ENCODE results near the gene MEST. TPM values are rescaled to one million over a fixed set of nuclear protein-coding genes. Genes with fewer than 3 reads are reported as not detected.
A peak's percentile ranks its signal among the peaks of the same experiment; 100 is the strongest.

MEST gene
- polyA plus RNA-seq, 4 donors, result 15.9 to 119 (median 21.1) TPM

DNA sequence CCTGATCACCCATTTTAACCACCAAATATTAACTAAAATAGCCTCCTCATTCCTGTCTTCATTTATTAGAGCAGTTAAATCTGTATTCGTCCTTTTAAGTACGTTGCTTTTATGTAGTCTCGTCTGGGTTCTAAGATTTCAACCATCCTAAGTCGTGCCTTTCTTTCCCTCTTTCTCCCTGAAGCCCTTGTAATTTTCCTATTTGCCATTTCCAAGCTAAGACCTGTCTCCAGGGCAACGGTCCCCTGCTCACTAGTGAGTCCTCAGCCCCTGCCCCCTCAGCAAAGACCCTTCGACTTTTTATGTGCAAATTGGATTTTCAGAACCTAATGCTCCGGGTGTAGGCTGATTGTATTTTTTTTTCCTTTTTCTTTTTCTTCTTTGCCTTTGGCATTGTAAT lies 16.1 kb upstream of the MEST start:
- H3K36me3 ChIP-seq (ENCODE audit: control insufficient read depth in 3 of 3, insufficient read depth in 2 of 3, low read depth in 1 of 3, low read length in 3 of 3), result no peaks in the 10 kb centered on the region

DNA sequence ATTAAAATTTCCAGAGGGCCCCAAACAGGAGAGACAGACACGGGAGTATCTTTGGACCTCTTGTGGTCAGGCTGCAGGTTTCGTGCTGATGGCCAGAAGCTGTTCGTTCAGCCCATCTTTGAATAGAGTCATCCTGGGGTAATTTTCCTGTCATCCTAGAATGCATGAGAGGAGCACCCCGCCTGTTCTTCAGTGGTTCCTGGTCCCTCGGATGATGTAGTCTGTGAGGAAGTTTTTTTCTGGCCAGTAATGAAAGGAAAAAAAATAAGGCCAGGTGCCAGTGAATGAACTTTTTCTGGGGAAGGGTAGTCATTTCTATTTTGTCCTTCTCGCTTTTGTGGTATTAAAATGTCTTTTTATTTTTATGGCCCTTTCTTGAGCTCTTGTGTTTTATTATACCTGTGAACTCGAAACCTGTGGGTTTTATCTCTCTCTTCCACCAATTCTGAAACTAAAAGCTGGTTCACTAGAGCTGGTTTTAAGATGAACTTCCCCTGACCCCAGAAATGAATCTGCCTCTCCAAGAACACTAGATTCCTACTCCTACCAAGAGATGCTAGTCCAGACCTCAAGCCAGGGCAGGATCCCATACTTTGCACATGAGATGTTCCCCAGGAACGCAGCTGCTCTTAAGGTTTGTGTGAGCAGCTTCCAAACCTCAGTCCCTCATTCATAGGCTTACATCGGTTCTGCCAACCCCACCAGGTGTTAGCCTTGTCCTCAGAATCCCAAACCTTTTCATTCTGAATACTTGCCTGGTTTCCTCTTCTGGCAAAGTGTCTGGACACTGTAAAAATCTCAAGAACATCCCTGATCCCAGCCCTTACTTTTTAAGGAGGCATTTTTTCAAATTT lies 15.4 kb upstream of the MEST start:
- Histone ChIP-seq H3K36me3 (ENCODE audit: control insufficient read depth in 3 of 3, insufficient read depth in 2 of 3, low read depth in 1 of 3, low read length in 3 of 3) (no peaks in the 10 kb centered on the region), H3K4me3 (ENCODE audit: low read depth in 1 of 3, low read length in 3 of 3) (no peak overlapping the region), H3K9me3 (ENCODE audit: control insufficient read depth in 2 of 2, insufficient read depth in 1 of 2, low read depth in 1 of 2, low read length in 1 of 2) (no peaks in the 10 kb centered on the region), H3K27ac (ENCODE audit: low read depth in 1 of 3, low read length in 2 of 3) (no peak overlapping the region), H3K27me3 (ENCODE audit: control insufficient read depth in 3 of 3, insufficient read depth in 3 of 3, low read length in 3 of 3) (no peaks in the 10 kb centered on the region), H3K4me1 (ENCODE audit: control insufficient read depth in 3 of 3, insufficient read depth in 2 of 3, low read depth in 1 of 3, low read length in 2 of 3) (no peaks in the 10 kb centered on the region)
- FAIRE-seq (no peak), DNase-seq (no peak)
- 34 to 75% (median 52%) methylated on average over 9 of the region's 9 CpGs for WGBS, 3 donors

More for the DNA sequence above, 16.1 kb upstream of the MEST start:
- Histone ChIP-seq H3K27ac (ENCODE audit: low read depth in 1 of 3, low read length in 2 of 3) (no peak overlapping the region), H3K4me1 (ENCODE audit: control insufficient read depth in 3 of 3, insufficient read depth in 2 of 3, low read depth in 1 of 3, low read length in 2 of 3) (no peaks in the 10 kb centered on the region), H3K9me3 (ENCODE audit: control insufficient read depth in 2 of 2, insufficient read depth in 1 of 2, low read depth in 1 of 2, low read length in 1 of 2) (no peaks in the 10 kb centered on the region), H3K4me3 (ENCODE audit: low read depth in 1 of 3, low read length in 3 of 3) (no peak overlapping the region), H3K27me3 (ENCODE audit: control insufficient read depth in 3 of 3, insufficient read depth in 3 of 3, low read length in 3 of 3) (no peaks in the 10 kb centered on the region)
- no peak for FAIRE-seq
- 80 to 85% (median 82%) methylated on average over 7 of the region's 7 CpGs for WGBS, 3 donors
- DNase-seq, result no peak

DNA sequence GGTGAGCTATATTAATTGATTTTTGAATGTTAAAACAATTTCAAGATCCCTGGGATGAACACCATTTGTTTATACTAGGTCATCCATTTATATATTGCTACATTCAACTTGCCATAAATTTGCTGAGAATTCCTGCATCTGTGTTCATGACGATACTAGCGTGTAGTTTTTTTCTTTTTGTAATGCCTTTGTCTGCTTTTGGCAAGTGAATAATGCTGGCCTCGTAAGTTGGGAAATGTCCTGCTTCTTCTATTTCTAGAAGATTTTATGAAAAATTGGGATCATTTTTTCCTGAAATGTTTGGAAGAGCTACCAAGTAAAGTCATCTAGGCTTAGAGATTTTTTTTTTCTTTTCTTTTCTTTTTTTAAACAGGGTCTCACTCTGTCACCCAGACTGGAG lies 12.9 kb upstream of the MEST start:
- no peaks in the 10 kb centered on the region for H3K9me3 ChIP-seq (ENCODE audit: control insufficient read depth in 2 of 2, insufficient read depth in 1 of 2, low read depth in 1 of 2, low read length in 1 of 2)
- H3K27me3 ChIP-seq (ENCODE audit: control insufficient read depth in 3 of 3, insufficient read depth in 3 of 3, low read length in 3 of 3), result no peaks in the 10 kb centered on the region
- no peak overlapping the region for H3K27ac ChIP-seq (ENCODE audit: low read depth in 1 of 3, low read length in 2 of 3)
- 83 to 94% (median 91%) methylated on average over 3 of the region's 3 CpGs for WGBS, 3 donors
- H3K4me1 ChIP-seq (ENCODE audit: control insufficient read depth in 3 of 3, insufficient read depth in 2 of 3, low read depth in 1 of 3, low read length in 2 of 3), result no peaks in the 10 kb centered on the region
- FAIRE-seq (no peak), DNase-seq (no peak)
- no peak overlapping the region for H3K4me3 ChIP-seq (ENCODE audit: low read depth in 1 of 3, low read length in 3 of 3)
- no peaks in the 10 kb centered on the region for H3K36me3 ChIP-seq (ENCODE audit: control insufficient read depth in 3 of 3, insufficient read depth in 2 of 3, low read depth in 1 of 3, low read length in 3 of 3)

DNA sequence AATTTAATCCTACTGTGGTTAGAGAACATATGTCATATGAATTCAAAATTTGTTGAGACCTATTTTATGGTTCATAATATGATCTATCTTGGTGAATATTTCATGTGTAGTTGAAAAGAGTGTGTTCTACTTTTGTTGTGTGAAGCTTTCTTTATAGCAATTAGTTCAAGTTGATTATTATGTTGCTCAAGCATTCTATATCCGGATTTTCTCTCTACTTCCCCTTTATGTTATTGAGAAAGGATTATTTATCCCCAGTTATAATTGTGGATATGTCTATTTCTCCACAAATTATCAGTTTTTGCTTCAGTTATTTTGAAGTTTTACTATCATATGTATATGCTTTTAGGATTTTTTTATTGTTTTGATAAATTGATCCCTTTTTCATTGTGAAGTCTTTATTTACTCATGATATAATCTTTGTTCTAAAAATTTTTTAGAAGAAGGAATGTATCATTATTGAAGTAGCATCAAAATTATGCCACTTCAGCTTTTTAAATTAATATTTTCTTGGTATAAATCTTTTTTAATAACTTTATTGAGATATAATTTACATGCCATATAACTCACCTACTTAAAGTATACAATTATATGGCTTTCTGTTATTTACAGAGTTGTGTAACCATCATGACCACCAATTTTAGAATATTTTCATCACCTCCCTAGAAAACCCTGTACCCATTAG lies 12.0 kb upstream of the MEST start:
- no peaks in the 10 kb centered on the region for H3K9me3 ChIP-seq (ENCODE audit: control insufficient read depth in 2 of 2, insufficient read depth in 1 of 2, low read depth in 1 of 2, low read length in 1 of 2)
- H3K36me3 ChIP-seq (ENCODE audit: control insufficient read depth in 3 of 3, insufficient read depth in 2 of 3, low read depth in 1 of 3, low read length in 3 of 3), result no peaks in the 10 kb centered on the region
- FAIRE-seq (peak; percentile 77), DNase-seq (no peak)
- H3K4me3 ChIP-seq (ENCODE audit: low read depth in 1 of 3, low read length in 3 of 3), result no peak overlapping the region
- no peak overlapping the region for H3K27ac ChIP-seq (ENCODE audit: low read depth in 1 of 3, low read length in 2 of 3)
- WGBS, 3 donors, result 84 to 91% (median 91%) methylated on average over 1 of the region's 1 CpG
- H3K4me1 ChIP-seq (ENCODE audit: control insufficient read depth in 3 of 3, insufficient read depth in 2 of 3, low read depth in 1 of 3, low read length in 2 of 3), result no peaks in the 10 kb centered on the region
- H3K27me3 ChIP-seq (ENCODE audit: control insufficient read depth in 3 of 3, insufficient read depth in 3 of 3, low read length in 3 of 3), result no peaks in the 10 kb centered on the region

DNA sequence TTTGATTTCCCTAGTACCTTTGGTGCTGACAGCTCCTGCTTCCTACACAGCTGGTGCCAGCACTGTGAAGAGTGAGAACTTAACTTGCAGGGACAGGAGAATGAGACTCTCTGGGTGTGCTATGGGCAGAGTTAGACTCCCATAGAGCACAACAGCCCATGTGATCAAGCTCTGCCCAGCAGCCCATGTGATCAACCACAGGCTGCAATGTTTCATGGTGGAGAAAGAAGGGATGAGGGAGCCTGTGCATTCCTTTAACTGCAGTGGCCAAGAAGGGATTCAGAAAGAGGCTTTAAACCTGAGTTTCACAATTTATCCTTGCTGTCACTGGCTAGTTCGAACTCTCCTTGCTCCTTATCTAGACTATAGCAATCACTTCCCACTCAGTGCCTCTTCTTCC lies 10.0 kb upstream of the MEST start:
- FAIRE-seq, result no peak
- H3K27ac ChIP-seq (ENCODE audit: low read depth in 1 of 3, low read length in 2 of 3), result no peak overlapping the region
- H3K4me1 ChIP-seq (ENCODE audit: control insufficient read depth in 3 of 3, insufficient read depth in 2 of 3, low read depth in 1 of 3, low read length in 2 of 3), result peaks cover 0 to 10% (median 0%) of the 10 kb centered on the region in 3 donors
- no peaks in the 10 kb centered on the region for H3K36me3 ChIP-seq (ENCODE audit: control insufficient read depth in 3 of 3, insufficient read depth in 2 of 3, low read depth in 1 of 3, low read length in 3 of 3)
- WGBS, 3 donors, result 66 to 83% (median 73%) methylated on average over 1 of the region's 1 CpG
- H3K9me3 ChIP-seq (ENCODE audit: control insufficient read depth in 2 of 2, insufficient read depth in 1 of 2, low read depth in 1 of 2, low read length in 1 of 2), result peaks cover 0 to 3% of the 10 kb centered on the region in 2 donors
- DNase-seq, result no peak
- no peak overlapping the region for H3K4me3 ChIP-seq (ENCODE audit: low read depth in 1 of 3, low read length in 3 of 3)
- no peaks in the 10 kb centered on the region for H3K27me3 ChIP-seq (ENCODE audit: control insufficient read depth in 3 of 3, insufficient read depth in 3 of 3, low read length in 3 of 3)

DNA sequence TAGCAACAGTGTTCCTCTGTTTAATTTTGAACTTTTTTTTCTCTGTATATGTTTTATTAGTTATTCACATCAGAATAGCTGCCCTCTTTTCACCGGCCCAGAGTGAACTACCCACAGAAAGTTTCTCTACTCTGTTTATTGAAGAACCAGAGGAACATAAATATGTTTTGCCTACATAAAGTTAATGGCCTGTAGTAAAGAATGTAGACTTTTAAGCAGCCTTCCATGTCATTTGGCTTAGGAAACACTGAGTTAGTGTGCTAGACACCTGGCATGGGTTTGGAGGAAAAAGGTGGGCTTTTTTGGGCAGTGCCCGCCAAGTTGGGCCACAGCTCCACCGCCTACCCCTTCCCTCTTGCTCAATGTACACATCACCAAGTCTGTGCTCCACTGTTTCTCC lies 8.9 kb upstream of the MEST start:
- Histone ChIP-seq H3K9me3 (ENCODE audit: control insufficient read depth in 2 of 2, insufficient read depth in 1 of 2, low read depth in 1 of 2, low read length in 1 of 2) (peaks cover 0 to 3% of the 10 kb centered on the region in 2 donors), H3K36me3 (ENCODE audit: control insufficient read depth in 3 of 3, insufficient read depth in 2 of 3, low read depth in 1 of 3, low read length in 3 of 3) (no peaks in the 10 kb centered on the region), H3K27ac (ENCODE audit: low read depth in 1 of 3, low read length in 2 of 3) (no peak overlapping the region), H3K27me3 (ENCODE audit: control insufficient read depth in 3 of 3, insufficient read depth in 3 of 3, low read length in 3 of 3) (no peaks in the 10 kb centered on the region), H3K4me3 (ENCODE audit: low read depth in 1 of 3, low read length in 3 of 3) (no peak overlapping the region), H3K4me1 (ENCODE audit: control insufficient read depth in 3 of 3, insufficient read depth in 2 of 3, low read depth in 1 of 3, low read length in 2 of 3) (peaks cover 0 to 10% (median 0%) of the 10 kb centered on the region in 3 donors)
- no peak for FAIRE-seq
- 90 to 98% (median 90%) methylated on average over 3 of the region's 3 CpGs for WGBS, 3 donors
- no peak for DNase-seq

DNA sequence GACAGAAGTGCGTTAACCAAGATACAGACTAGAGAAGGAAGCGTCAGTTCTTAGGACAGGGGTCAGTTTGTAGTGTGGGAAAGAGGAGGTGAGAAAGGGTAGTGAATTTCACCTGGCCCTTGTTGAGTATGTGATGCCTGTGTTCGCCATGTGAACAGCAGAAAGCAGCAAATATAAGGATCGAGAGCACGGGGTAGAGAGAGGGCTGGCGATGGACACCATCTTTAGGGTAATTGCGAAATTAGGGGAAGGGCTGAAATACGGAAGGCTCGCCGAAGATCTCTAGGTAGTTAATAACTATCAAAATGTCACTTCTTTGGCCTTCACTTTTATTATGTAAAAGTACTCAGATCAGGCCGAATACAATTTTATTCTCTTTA lies 6.2 kb upstream of the MEST start:
- no peak for DNase-seq
- peak overlapping the region in 2 of 3 donors; percentile 70 to 74 for H3K4me3 ChIP-seq (ENCODE audit: low read depth in 1 of 3, low read length in 3 of 3)
- 63 to 69% (median 66%) methylated on average over 11 of the region's 11 CpGs for WGBS, 3 donors
- no peak for FAIRE-seq
- H3K27ac ChIP-seq (ENCODE audit: low read depth in 1 of 3, low read length in 2 of 3), result peak overlapping the region in 2 of 3 donors; percentile 87
- H3K4me1 ChIP-seq (ENCODE audit: control insufficient read depth in 3 of 3, insufficient read depth in 2 of 3, low read depth in 1 of 3, low read length in 2 of 3), result peaks cover 0 to 26% (median 0%) of the 10 kb centered on the region in 3 donors
- no peaks in the 10 kb centered on the region for H3K27me3 ChIP-seq (ENCODE audit: control insufficient read depth in 3 of 3, insufficient read depth in 3 of 3, low read length in 3 of 3)
- peaks cover 0 to 7% of the 10 kb centered on the region in 2 donors for H3K9me3 ChIP-seq (ENCODE audit: control insufficient read depth in 2 of 2, insufficient read depth in 1 of 2, low read depth in 1 of 2, low read length in 1 of 2)
- H3K36me3 ChIP-seq (ENCODE audit: control insufficient read depth in 3 of 3, insufficient read depth in 2 of 3, low read depth in 1 of 3, low read length in 3 of 3), result no peaks in the 10 kb centered on the region

DNA sequence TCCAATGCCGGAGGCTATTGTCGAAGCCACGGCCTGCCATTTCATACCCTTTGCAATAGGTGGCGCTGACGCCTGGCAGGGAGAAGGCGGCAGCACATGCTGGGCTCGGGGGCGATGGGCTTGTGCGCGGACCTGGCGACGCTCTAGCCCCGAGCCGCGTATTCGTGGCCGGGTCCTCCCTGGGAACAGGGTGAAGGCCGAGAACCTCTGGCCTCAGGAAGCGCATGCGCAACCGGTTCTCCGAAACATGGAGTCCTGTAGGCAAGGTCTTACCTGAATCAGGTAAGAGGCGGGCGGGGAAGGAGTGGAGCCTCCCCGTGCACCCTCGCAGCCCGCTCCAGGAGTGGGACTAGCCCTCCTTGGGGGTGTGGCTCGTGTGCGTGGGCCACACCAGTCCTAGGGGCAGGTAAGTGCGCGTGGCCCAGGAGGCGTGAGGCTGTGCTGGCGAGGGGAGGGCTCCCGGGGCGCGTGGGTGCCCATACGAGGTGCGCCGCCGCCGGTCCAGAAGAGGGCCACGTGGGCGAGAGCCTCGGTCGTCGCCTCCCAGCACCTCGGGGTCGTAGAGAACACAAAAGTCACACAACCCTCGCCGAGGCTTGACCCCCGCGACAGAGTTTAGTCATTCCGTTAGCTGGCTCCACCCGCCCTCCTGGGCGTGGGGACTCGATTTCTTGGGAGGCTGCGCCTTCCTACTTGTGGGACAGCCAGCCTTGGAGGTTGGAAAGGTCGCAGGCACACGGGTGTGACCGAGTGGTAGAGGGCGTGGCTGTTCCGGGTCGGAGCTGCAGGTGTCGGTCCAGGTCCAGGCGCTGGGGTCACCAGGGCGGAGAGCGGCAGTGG lies 5.6 kb upstream of the MEST start:
- Histone ChIP-seq H3K4me3 (ENCODE audit: low read depth in 1 of 3, low read length in 3 of 3) (peak overlapping the region; percentile 38 to 74 (median 70)), H3K36me3 (ENCODE audit: control insufficient read depth in 3 of 3, insufficient read depth in 2 of 3, low read depth in 1 of 3, low read length in 3 of 3) (peaks cover 0 to 2% (median 0%) of the 10 kb centered on the region in 3 donors), H3K4me1 (ENCODE audit: control insufficient read depth in 3 of 3, insufficient read depth in 2 of 3, low read depth in 1 of 3, low read length in 2 of 3) (peaks cover 0 to 26% (median 0%) of the 10 kb centered on the region in 3 donors), H3K27ac (ENCODE audit: low read depth in 1 of 3, low read length in 2 of 3) (peak overlapping the region; percentile 87), H3K27me3 (ENCODE audit: control insufficient read depth in 3 of 3, insufficient read depth in 3 of 3, low read length in 3 of 3) (no peaks in the 10 kb centered on the region), H3K9me3 (ENCODE audit: control insufficient read depth in 2 of 2, insufficient read depth in 1 of 2, low read depth in 1 of 2, low read length in 1 of 2) (peaks cover 0 to 8% of the 10 kb centered on the region in 2 donors)
- FAIRE-seq (no peak), DNase-seq (peak; percentile 91 to 93)
- WGBS, 3 donors, result 1 to 9% (median 2%) methylated on average over 63 to 67 of the region's 67 CpGs

Data from small intestine (tissue), 7 donors.